Measurements from ENCODE around the gene HDHD5.

GRCh38 chr22:17143826-17144225, 15.3 kb downstream of the HDHD5 start:
- TF ChIP-seq CTCF (IDR thresholded peaks at IDR 0.05; ENCODE audit: low read depth, low read length) = no peak
- no peak for TF ChIP-seq MAX (IDR thresholded peaks at IDR 0.05; ENCODE audit: low read depth, low read length)
